PC-3 (cell line): Measurements from ENCODE around the gene MAP7D1. TPM values are rescaled to one million over a fixed set of nuclear protein-coding genes. Genes with fewer than 3 reads are reported as not detected.

Experiments
- ATAC-seq: fragments of 200-7000 bp; cut with Tn5 transposase; 2 replicates; pipeline ENCODE4 v1.9.1; 2020; ENCODE audit warnings: mild to moderate bottlenecking, moderate library complexity
- BruUV-seq: library from RNA; stranded (reverse); fragments of 400-500 nt; replicated peaks from 2 replicates; lab custom pipeline; 2021; lab: Mats Ljungman, UMichigan
- CTCF ChIA-PET: fragments of 300-600 bp; sonication (Branson Sonifier 250); formaldehyde crosslinking; loops from one replicate; lab custom pipeline; 2022; ENCODE audit warnings: antibody characterized with exemption; lab: Charles Lee
- POLR2A ChIA-PET: fragments of 300-600 bp; sonication (Branson Sonifier 250); formaldehyde crosslinking; loops from one replicate; lab custom pipeline; 2022; ENCODE audit warnings: antibody characterized with exemption; ENCODE audit not compliant: unreplicated experiment; lab: Charles Lee
- DNase-seq: peaks from one replicate; pipeline ENCODE4 v3.0.0-alpha.2; 2015
- H2AFZ ChIP-seq: fragments of 300-600 bp; sonication (generic); 2 replicates; pipeline ENCODE4 v1.6.0; 2016; ENCODE audit warnings: antibody characterized with exemption, low read length
- H3F3A ChIP-seq: fragments of 300-600 bp; sonication (generic); one replicate; pipeline ENCODE4 v1.6.0; 2017; ENCODE audit warnings: antibody characterized with exemption, low read length, control low read depth, mild to moderate bottlenecking; ENCODE audit not compliant: unreplicated experiment
- H3K27ac ChIP-seq: fragments of 300-600 bp; sonication (generic); 2 replicates; pipeline ENCODE4 v1.5.1; 2016; ENCODE audit warnings: mild to moderate bottlenecking, low read length
- H3K27me3 ChIP-seq: fragments of 300-600 bp; sonication (generic); 2 replicates; pipeline ENCODE4 v1.6.1; 2016; ENCODE audit warnings: low read length, mixed read lengths
- H3K36me3 ChIP-seq: fragments of 300-600 bp; sonication (generic); 2 replicates; pipeline ENCODE4 v1.6.1; 2016; ENCODE audit warnings: low read depth, mixed run types, low read length, mixed read lengths
- H3K4me1 ChIP-seq: fragments of 300-600 bp; sonication (generic); 2 replicates; pipeline ENCODE4 v1.5.1; 2016; ENCODE audit warnings: low read length; ENCODE audit not compliant: insufficient read depth
- H3K4me2 ChIP-seq: fragments of 300-600 bp; sonication (generic); 2 replicates; pipeline ENCODE4 v1.6.0; 2016; ENCODE audit warnings: low read length
- H3K4me3 ChIP-seq: fragments of 300-600 bp; sonication (generic); 2 replicates; pipeline ENCODE4 v1.5.1; 2016; ENCODE audit warnings: mild to moderate bottlenecking, low read length, mixed read lengths
- H3K79me2 ChIP-seq: fragments of 300-600 bp; sonication (generic); 2 replicates; pipeline ENCODE4 v1.6.1; 2017; ENCODE audit warnings: low read length, mixed read lengths
- H3K9ac ChIP-seq: fragments of 300-600 bp; sonication (generic); 2 replicates; pipeline ENCODE4 v1.6.0; 2016; ENCODE audit warnings: mild to moderate bottlenecking, low read length
- H3K9me2 ChIP-seq: fragments of 300-600 bp; sonication (generic); replicated peaks from 2 replicates; pipeline ENCODE4 v1.6.1; 2016; ENCODE audit warnings: mixed run types, low read length, mixed read lengths
- H3K9me3 ChIP-seq: fragments of 300-600 bp; sonication (generic); 2 replicates; pipeline ENCODE4 v1.6.1; 2016; ENCODE audit warnings: low read length, mixed read lengths
- H4K20me1 ChIP-seq: fragments of 300-600 bp; sonication (generic); 2 replicates; pipeline ENCODE4 v1.6.1; 2016; ENCODE audit warnings: low read length, mixed read lengths
- CTCF ChIP-seq: fragments of 300-600 bp; sonication (generic); conservative IDR thresholded peaks from 2 replicates; pipeline ENCODE4 v1.5.1; 2017; ENCODE audit warnings: antibody characterized with exemption, low read depth, mild to moderate bottlenecking, low read length
- EZH2 ChIP-seq: fragments of 300-600 bp; sonication (generic); IDR thresholded peaks from one replicate; pipeline ENCODE4 v1.6.1; 2017; ENCODE audit warnings: antibody characterized with exemption, mild to moderate bottlenecking, low read length; ENCODE audit not compliant: unreplicated experiment
- EZH2phosphoT487 ChIP-seq: fragments of 300-600 bp; sonication (generic); IDR thresholded peaks from 2 replicates; pipeline ENCODE4 v1.6.1; 2018; ENCODE audit warnings: mild to moderate bottlenecking, antibody characterized with exemption, low read length, borderline replicate concordance
- intact Hi-C: fragments of 100-400 bp; cut with micrococcal nuclease; formaldehyde crosslinking; loops from 2 replicates; pipeline ENCODE4 v1.9.0; 2023
- total RNA-seq: library from RNA; depleted of rRNA; stranded (reverse); fragments of >200 nt; gene quantifications from 2 replicates; pipeline ENCODE4 v1.2.3, GENCODE V29; 2014

Gene MAP7D1
- total RNA-seq, 1 experiment from 2014 or later, result 113 TPM

- H3K27ac ChIP-seq, result peak overlapping the region; percentile 84
- TF ChIP-seq EZH2 (no peak), CTCF (no peak), EZH2phosphoT487 (no peak)
Measured at GRCh38 chr1:36172983-36173382, 17.0 kb downstream of the MAP7D1 start.

GRCh38 chr1:36174713-36175112 is 18.8 kb downstream of the MAP7D1 start:
- TF ChIP-seq EZH2 (no peak), EZH2phosphoT487 (no peak), CTCF (no peak)
- Histone ChIP-seq H3K36me3 (peaks cover 38% of the 10 kb centered on the region), H3K27ac (no peak overlapping the region), H3F3A (no peaks in the 10 kb centered on the region), H3K79me2 (peaks cover 20% of the 10 kb centered on the region; the same call in 1 of the 2 replicates), H2AFZ (no peak overlapping the region), H3K4me3 (no peak overlapping the region), H3K4me1 (peaks cover 18% of the 10 kb centered on the region), H3K4me2 (no peak overlapping the region), H3K9me2 (no peaks in the 10 kb centered on the region), H3K27me3 (no peaks in the 10 kb centered on the region), H4K20me1 (no peaks in the 10 kb centered on the region), H3K9me3 (no peaks in the 10 kb centered on the region), H3K9ac (no peak overlapping the region)
- ChIA-PET POLR2A (no interaction called here), CTCF (no interaction called here)
- ATAC-seq (no peak), DNase-seq (no peak)
- BruUV-seq, result no TSS peak
- intact Hi-C loops, result no loop called here

More at GRCh38 chr1:36172983-36173382, 17.0 kb downstream of the MAP7D1 start:
- DNase-seq, result peak; percentile 93
- no peaks in the 10 kb centered on the region for H3K9me3 ChIP-seq
- no peaks in the 10 kb centered on the region for H3F3A ChIP-seq
- BruUV-seq, result no TSS peak
- H3K9me2 ChIP-seq, result no peaks in the 10 kb centered on the region
- intact Hi-C loops, result no loop called here
- H3K27me3 ChIP-seq, result no peaks in the 10 kb centered on the region
- H3K36me3 ChIP-seq, result peaks cover 35% of the 10 kb centered on the region
- CTCF ChIA-PET, result interaction anchor here (0.6 to 0.9 kb wide), 3 partner anchors 12 to 127 kb away, joined by 3 read pairs; no protein-coding TSS in a partner anchor
- no peaks in the 10 kb centered on the region for H4K20me1 ChIP-seq
- peaks cover 18% of the 10 kb centered on the region for H3K4me1 ChIP-seq
- no peak overlapping the region for H2AFZ ChIP-seq
- H3K9ac ChIP-seq, result peak overlapping the region; percentile 35; the same call in 1 of the 2 replicates
- no peak overlapping the region for H3K4me3 ChIP-seq
- H3K4me2 ChIP-seq, result peak overlapping the region; percentile 36
- ATAC-seq, result peak; percentile 92
- POLR2A ChIA-PET, result interaction anchor here (0.6 kb wide), 1 partner anchor 22 kb away, joined by 3 read pairs; no protein-coding TSS in a partner anchor
- peaks cover 33% of the 10 kb centered on the region for H3K79me2 ChIP-seq
